HG03565 (cell line): ENCODE data around the gene SLC9A3.

Experiments used
- ATAC-seq: cut with Tn5 transposase; IDR thresholded peaks from one replicate; pipeline ENCODE4 v1.9.1; 2021; ENCODE audit warnings: mild to moderate bottlenecking, moderate library complexity; ENCODE audit not compliant: unreplicated experiment

The SLC9A3 gene

GRCh38 chr5:448061-448765 lies 76.0 kb downstream of the SLC9A3 start:
- no peak for ATAC-seq

GRCh38 chr5:447501-447900 lies 76.7 kb downstream of the SLC9A3 start:
- ATAC-seq = no peak

- no peak for ATAC-seq
Observed at GRCh38 chr5:446883-447263, 77.4 kb downstream of the SLC9A3 start.

GRCh38 chr5:446066-446882 lies 78.0 kb downstream of the SLC9A3 start:
- no peak for ATAC-seq

GRCh38 chr5:445591-445990 lies 78.7 kb downstream of the SLC9A3 start:
- ATAC-seq = no peak

GRCh38 chr5:444226-444625 lies 80.0 kb downstream of the SLC9A3 start:
- no peak for ATAC-seq

- ATAC-seq = no peak
Observed at GRCh38 chr5:443239-444151, 80.8 kb downstream of the SLC9A3 start.

GRCh38 chr5:442335-443238 lies 81.7 kb downstream of the SLC9A3 start, which contains the start of gene EXOC3:
EXOC3 (plus strand) TSS chr5:443176; CDS start chr5:446206, 3,030 bp downstream.
- ATAC-seq = peak; percentile 73

GRCh38 chr5:441996-442334 lies 82.3 kb downstream of the SLC9A3 start:
- ATAC-seq = no peak

GRCh38 chr5:440401-441201 lies 83.6 kb downstream of the SLC9A3 start:
- no peak for ATAC-seq

GRCh38 chr5:439636-440035 lies 84.6 kb downstream of the SLC9A3 start:
- ATAC-seq = no peak

- ATAC-seq = no peak
Observed at GRCh38 chr5:439181-439580, 85.1 kb downstream of the SLC9A3 start.

GRCh38 chr5:438481-438981 lies 85.7 kb downstream of the SLC9A3 start:
- no peak for ATAC-seq

- no peak for ATAC-seq
Observed at GRCh38 chr5:437281-437771, 86.9 kb downstream of the SLC9A3 start.

- ATAC-seq = no peak
Observed at GRCh38 chr5:436641-436975, 87.6 kb downstream of the SLC9A3 start.

GRCh38 chr5:435961-436640 lies 88.1 kb downstream of the SLC9A3 start:
- ATAC-seq = no peak

- ATAC-seq = no peak
Observed at GRCh38 chr5:435156-435790, 89.0 kb downstream of the SLC9A3 start.

GRCh38 chr5:434443-435146 lies 89.7 kb downstream of the SLC9A3 start:
- no peak for ATAC-seq
